Activated T-cell treated with anti-CD3 and anti-CD28 coated beads for 24 hours (primary cell): Measurements from ENCODE around the gene SUN5.
"Not testable (repeated sequence)": the region's sequence is repeated elsewhere in the genome, so short reads cannot be mapped to it uniquely, and the experiment has no call there.

Experiments used
- DNase-seq: peaks from one replicate; pipeline ENCODE4 v3.0.0-alpha.2; 2020; ENCODE audit warnings: low read depth

SUN5 gene

DNA sequence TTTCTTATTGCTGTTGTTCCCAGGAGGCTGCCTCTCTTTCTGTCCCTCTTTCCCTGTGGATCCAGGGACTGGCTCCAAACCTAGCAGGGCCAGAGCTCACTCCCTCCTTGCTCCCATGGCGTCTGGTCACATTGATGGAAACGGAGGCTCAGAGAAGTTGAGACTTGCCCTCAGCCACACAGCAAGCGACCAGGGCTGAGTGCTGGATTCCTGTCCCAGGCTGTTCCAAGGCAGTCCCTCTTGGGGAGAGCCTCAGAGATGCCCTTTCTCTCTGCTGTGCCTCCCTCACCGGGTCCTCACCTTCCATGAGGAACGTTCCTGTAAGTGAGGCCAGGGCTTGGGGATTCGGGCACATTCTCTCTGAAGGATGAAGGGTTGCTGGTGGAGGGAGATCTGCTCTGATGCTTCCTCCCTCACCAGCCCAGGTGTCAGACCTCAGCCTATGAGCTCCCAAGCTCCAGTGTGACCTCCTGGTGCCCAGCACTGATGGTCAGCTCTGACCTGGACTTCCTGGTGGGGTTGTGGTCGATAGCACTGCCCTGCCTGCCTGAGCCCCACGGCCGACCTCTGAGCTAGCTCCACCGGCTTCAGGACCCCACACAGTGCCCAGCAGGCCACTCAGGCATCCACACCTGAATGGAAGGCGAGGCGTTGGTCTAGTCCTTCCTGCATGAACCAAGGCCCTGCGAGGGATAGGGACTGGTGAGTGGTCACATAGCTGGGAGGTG is 26.8 kb downstream of the SUN5 start:
- DNase-seq: no peak

- DNase-seq: no peak
Measured at GRCh38 chr20:32976746-32977145, 27.5 kb downstream of the SUN5 start.

DNA sequence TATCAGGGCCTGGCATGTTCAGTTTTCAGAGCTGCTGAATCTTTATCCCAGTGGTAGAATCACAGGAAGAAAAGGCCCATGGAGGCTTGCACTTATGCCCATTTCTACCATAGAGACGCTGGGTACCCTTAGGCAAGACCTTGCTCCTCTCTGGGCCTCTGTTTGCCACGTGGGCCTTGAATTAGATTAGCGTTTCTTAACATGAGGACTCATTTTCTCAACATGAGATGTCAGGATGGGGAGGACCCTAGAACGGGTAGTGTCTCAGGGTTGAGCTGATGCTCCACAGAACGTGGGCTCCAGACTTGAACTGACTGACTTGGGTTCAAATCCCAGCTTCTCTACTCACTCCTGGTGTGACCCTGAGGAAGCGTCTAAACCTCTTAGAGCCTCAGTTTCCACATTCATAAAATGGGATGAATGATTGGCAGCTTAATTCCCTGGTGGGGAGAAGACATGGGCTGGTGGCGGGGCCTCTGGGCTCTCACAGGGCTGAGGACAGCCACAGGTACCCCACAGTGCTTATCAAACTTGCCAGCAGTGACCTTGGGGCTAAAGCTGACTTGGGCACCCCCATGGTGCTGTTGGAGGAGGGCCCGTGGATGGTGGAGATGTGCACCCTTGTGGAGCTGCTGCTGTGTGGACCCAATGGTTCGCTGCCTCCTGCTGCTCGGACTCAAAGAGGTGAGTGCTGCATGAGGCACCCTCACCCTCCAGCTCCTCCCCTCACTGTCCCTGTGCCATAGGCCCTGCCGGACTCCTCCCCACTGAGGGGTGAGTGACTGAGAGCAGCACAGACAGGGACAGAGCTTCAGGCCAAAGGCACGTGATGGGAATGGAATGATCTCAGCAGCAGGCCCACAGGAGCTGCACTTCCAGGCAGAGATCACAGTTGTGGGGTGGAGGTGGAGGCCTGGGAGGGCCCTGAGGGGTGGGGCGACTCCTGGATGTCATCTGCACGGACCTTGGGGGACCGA is 28.2 kb downstream of the SUN5 start:
- DNase-seq: no peak

DNA sequence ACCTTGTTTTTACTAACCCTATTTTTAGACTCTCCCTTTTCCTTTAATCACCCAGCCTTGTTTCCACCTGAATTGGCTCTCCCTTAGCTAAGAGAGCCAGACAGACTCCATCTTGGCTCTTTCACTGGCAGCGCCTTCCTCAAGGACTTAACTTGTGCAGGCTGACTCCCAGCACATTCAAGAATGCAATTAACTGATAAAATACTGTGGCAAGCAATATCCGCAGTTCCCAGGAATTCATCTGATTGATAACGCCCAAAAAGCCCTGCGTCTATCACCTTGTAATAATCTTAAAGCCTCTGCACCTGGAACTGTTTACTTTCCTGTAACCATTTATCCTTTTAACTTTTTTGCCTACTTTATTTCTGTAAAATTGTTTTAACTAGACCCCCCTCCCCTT is 29.1 kb downstream of the SUN5 start:
- DNase-seq: not testable (repeated sequence)

DNA sequence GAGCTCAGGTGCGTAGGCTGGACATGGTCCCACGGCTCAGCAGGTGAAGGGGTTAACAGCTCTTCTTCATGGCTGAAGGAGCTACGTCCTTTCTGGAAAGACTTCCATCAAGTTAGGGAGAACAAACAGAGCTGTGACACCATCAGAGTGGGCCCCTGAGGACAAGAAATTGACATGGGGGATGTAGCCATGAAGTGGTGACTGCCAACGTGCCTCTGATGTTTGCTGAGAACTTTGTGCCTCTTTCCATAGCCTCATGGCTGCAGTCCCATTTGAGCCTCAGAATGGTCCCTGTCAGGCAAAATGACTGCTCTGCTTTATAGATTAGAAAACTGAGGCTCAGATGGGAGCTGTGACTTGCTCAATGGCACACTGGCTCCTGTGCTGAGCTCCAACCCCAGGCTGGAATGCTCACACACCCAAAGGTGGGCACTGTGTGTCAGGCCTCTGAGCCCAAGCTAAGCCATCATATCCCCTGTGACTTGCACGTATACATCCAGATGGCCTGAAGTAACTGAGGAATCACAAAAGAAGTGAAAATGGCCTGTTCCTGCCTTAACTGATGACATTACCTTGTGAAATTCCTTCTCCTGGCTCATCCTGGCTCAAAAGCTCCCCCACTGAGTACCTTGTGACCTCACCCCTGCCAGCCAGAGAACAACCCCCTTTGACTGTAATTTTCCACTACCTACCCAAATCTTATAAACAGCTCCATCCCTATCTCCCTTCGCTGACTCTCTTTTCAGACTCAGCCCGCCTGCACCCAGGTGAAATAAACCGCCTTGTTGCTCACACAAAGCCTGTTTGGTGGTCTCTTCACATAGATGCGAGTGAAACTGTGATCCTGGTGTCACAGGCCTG is 29.8 kb downstream of the SUN5 start:
- DNase-seq: not testable (repeated sequence)

- no peak for DNase-seq
Measured at GRCh38 chr20:32973077-32973717, 31.0 kb downstream of the SUN5 start.

- DNase-seq: peak; percentile 79
Measured at GRCh38 chr20:32972181-32973076, 31.8 kb downstream of the SUN5 start.

GRCh38 chr20:32971703-32972161 is 32.5 kb downstream of the SUN5 start:
- DNase-seq: no peak

- DNase-seq: no peak
Measured at GRCh38 chr20:32970973-32971300, 33.3 kb downstream of the SUN5 start.

- DNase-seq: no peak
Measured at GRCh38 chr20:32970115-32970972, 33.9 kb downstream of the SUN5 start.

- no peak for DNase-seq
Measured at GRCh38 chr20:32969356-32970114, 34.7 kb downstream of the SUN5 start.

- DNase-seq: no peak
Measured at GRCh38 chr20:32968478-32969241, 35.6 kb downstream of the SUN5 start.

DNA sequence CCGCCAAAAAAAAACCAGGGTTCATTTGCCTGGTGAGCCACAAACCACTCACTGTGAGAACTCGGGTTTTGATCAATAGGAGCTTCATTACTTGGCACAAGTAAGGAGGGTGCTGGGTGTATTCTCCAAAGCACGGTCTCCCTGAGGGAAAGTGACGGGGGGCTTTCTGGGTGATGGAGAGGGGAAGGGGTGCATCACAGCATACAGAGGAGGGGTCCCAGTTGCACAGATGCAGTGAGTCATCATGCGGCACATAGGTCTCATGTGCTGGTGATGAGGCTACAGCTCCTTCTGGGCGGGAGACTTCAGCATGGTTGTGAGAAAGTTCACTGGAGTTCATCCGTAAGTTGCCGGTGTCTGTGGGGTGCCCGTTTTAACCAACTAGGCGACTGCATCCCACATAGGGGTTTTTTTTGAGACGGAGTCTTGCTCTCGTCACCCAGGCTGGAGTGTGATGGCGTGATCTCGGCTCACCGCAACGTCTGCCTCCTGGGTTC is 36.2 kb downstream of the SUN5 start:
- no peak for DNase-seq

DNA sequence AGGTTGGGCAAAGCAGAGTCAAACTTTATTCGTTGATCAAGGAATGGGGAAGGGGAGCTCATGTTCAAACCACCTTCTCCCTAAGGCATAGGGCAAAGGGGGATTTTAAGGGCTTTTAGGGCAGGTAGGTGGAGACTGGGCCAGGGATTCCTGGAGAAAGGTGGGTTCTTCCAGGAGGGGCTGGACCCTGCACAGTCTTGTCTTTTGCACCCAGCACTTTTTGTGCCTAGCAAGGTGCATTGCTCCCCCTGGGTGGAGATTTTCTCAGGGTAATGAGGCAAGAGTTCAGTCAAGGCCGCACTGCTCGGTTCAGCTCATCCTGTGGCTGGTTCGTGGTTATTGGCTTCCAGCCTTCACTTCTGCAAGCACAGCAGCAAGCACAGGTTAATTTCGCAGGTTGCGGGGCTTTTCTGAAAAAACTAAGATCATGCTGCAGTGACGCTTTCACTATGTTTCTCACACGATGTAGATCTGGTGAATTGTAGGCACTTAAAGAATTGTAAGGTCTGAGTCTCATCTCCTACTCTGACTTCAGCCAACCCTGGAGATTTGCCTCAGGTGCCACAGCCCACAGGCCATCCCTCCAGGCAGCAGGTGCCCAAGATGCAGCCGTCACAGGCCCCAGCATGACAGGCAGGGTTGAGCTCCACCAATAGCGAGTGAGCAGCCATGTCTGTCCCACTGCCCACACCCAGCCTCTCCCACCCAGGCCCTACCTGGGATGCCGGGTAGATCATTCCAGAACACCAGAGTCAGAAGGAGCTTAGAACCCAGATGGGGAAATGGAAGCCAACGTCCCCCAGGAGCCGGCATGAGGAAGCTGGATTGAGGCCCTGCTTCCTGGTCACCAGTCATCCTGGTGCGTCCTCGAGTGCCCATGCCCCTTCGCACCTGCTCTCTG is 37.1 kb downstream of the SUN5 start:
- DNase-seq: no peak

DNA sequence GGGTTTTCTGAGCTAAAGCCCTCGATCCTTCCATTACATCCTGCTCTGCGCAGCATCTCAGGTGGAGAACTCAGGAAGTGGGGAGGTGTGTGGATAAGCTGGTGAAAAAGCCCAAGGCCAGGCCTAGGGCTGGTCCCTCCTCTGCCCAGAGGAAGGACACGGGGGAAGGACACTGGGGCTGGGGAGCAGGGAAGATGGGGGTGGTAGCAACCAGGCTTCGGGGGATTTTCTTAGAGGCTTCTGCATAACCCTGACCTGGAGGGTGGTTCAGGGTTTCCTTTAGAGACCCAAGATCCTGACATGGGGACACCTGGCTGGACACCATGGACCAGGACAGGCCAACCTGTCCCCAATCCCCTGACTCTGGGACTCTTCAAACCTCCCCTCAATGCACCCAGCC is 37.9 kb downstream of the SUN5 start:
- DNase-seq: no peak

GRCh38 chr20:32965581-32966373 is 38.5 kb downstream of the SUN5 start:
- no peak for DNase-seq
